ENCODE results near the gene POLH. TPM values are rescaled to one million over a fixed set of nuclear protein-coding genes. Genes with fewer than 3 reads are reported as not detected.
A peak's percentile ranks its signal among the peaks of the same experiment; 100 is the strongest.

POLH gene
- total and polyA plus RNA-seq, 9 of the 15 experiments (the other 6 are each of a cell fraction or from before 2014, with no cell fraction given) = 5.8 to 31.6 (median 20.6) TPM

GRCh38 chr6:43628393-43629103 lies 52.6 kb downstream of the POLH start (continued):
- TF ChIP-seq U2AF1 (optimal IDR thresholded peaks at IDR 0.05; ENCODE audit: low read depth, low read length) (no peak), ZNF174 (CRISPR knock-in tag; IDR thresholded peaks at IDR 0.05) (no peak), RBFOX2 (IDR thresholded peaks at IDR 0.05; ENCODE audit: low read depth, low read length) (no peak), ZNF197 (CRISPR knock-in tag; IDR thresholded peaks at IDR 0.05; ENCODE audit: low read depth) (0 out of 2 replicates have a peak, but pooled peaks have one; percentile 57), SIRT6 (IDR thresholded peaks at IDR 0.05; ENCODE audit: low read depth, low read length) (no peak), JUND (IDR thresholded peaks at IDR 0.05; ENCODE audit: borderline replicate concordance, low read depth, low read length) (peak; percentile 13; the same call in 1 of the 2 replicates), JUND (tag; IDR thresholded peaks at IDR 0.05; ENCODE audit: borderline replicate concordance, low read depth, low read length) (peak; percentile 39; the same call in 2 of the 3 replicates), ATF7 (IDR thresholded peaks at IDR 0.05) (peak; percentile 11; the same call in 1 of the 2 replicates), RBBP5 (IDR thresholded peaks at IDR 0.05; ENCODE audit: borderline replicate concordance, insufficient read depth, low read length, poor library complexity, severe bottlenecking) (no peak), DDX20 (tag; IDR thresholded peaks at IDR 0.05; ENCODE audit: low read depth) (0 out of 2 replicates have a peak, but pooled peaks have one; percentile 41), PCBP2 (IDR thresholded peaks at IDR 0.05; ENCODE audit: low read depth, low read length, poor library complexity, severe bottlenecking) (no peak), XRCC3 (IDR thresholded peaks at IDR 0.05) (no peak), TFAM (CRISPR knock-in tag; conservative IDR thresholded peaks at IDR 0.05) (no peak), ZBTB8A (IDR thresholded peaks at IDR 0.05; ENCODE audit: partially characterized antibody) (no peak), DMBX1 (CRISPR knock-in tag; IDR thresholded peaks at IDR 0.05; ENCODE audit: borderline replicate concordance) (no peak; the same call in 1 of the 2 replicates), GABPB2 (CRISPR knock-in tag; conservative IDR thresholded peaks at IDR 0.05) (peak; percentile 55; the same call in 1 of the 2 replicates), SAFB2 (IDR thresholded peaks at IDR 0.05; ENCODE audit: borderline replicate concordance, low read depth, low read length, severe bottlenecking) (no peak), EWSR1 (IDR thresholded peaks at IDR 0.05; ENCODE audit: borderline replicate concordance, low read depth, partially characterized antibody) (no peak), KLF16 (IDR thresholded peaks at IDR 0.05) (no peak), UBTF (IDR thresholded peaks at IDR 0.05; ENCODE audit: borderline replicate concordance in 1 of 2, low read depth in 2 of 2, low read length in 2 of 2) (peak; percentile 68 to 84; a peak in 2 of 4 replicates), PTBP1 (IDR thresholded peaks at IDR 0.05; ENCODE audit: low read depth, low read length) (no peak), ZBTB12 (CRISPR knock-in tag; IDR thresholded peaks at IDR 0.05) (0 out of 2 replicates have a peak, but pooled peaks have one; percentile 15)
